Ovary (tissue), 9 donors: ENCODE data around the gene EVX2. TPM values are rescaled to one million over a fixed set of nuclear protein-coding genes. Genes with fewer than 3 reads are reported as not detected.

Experiments used
- DNase-seq, 5 donors: peaks; one replicate each; pipeline ENCODE4 v3.0.0-alpha.2; 2019 to 2020
- H3K27ac ChIP-seq, 2 donors: fragments of 200-600 bp; one replicate each; pipeline versions ENCODE4 v1.5.1 to v1.8.0; 2019 to 2022
- H3K27me3 ChIP-seq: fragments of 200-600 bp; one replicate; pipeline ENCODE4 v1.8.0; 2022
- H3K36me3 ChIP-seq: fragments of 200-600 bp; sonication (generic); one replicate; pipeline ENCODE4 v1.5.1; 2019
- H3K4me1 ChIP-seq: one replicate; pipeline ENCODE4 v1.8.1; 2013; ENCODE audit warnings: mild to moderate bottlenecking, moderate library complexity; ENCODE audit not compliant: insufficient read depth
- H3K4me3 ChIP-seq: fragments of 200-600 bp; sonication (generic); one replicate; pipeline ENCODE4 v1.5.1; 2017
- H3K9me3 ChIP-seq, 2 donors: fragments of 200-600 bp in 1 of 2; sonication (generic) in 1 of 2; one replicate each; pipeline versions ENCODE4 v1.5.1 to v1.8.1; 2013 to 2019; ENCODE audit warnings: mild to moderate bottlenecking in 1 of 2, moderate library complexity in 1 of 2
- EP300 ChIP-seq: sonication (generic); formaldehyde crosslinking; IDR thresholded peaks from one replicate; pipeline ENCODE4 v1.6.1; 2017; ENCODE audit warnings: antibody characterized with exemption
- POLR2A ChIP-seq: fragments of 450-650 bp; IDR thresholded peaks from one replicate; pipeline ENCODE4 v1.6.1; 2017; ENCODE audit warnings: antibody characterized with exemption, mild to moderate bottlenecking, moderate library complexity
- WGBS, 3 donors: extraction: QIAGEN DNeasy Blood & Tissue Kit in 1 of 3; methylation state at CpG; one replicate each; pipeline versions ENCODE4 v1.1.5 to v1.1.7; 2013 to 2017; 5-methylcytosine and 5-hydroxymethylcytosine counted together
- intact Hi-C, 4 donors: fragments of 100-400 bp; cut with DNase I; formaldehyde crosslinking; loops; one replicate each; pipeline versions ENCODE4 v1.11.0 to v1.15.1; 2022 to 2023
- polyA plus RNA-seq, 2 donors: library from polyadenylated mRNA; stranded (reverse); fragments of 200-250 nt in 1 of 2; fragments of 350-450 nt in 1 of 2; fragmentation: Illumina TruSeq in 1 of 2; extraction: RNeasy Lipid Tissue Mini Kit (QIAGEN cat#74804) in 1 of 2; gene quantifications; one replicate each; pipeline ENCODE4 v1.2.3, GENCODE V29; 2013 to 2014
- total RNA-seq, 7 donors: library from RNA; depleted of rRNA in 2 of 7; stranded (reverse); fragments of >200 nt in 2 of 7; fragmentation: NEBNext Ultra II Directional in 3 of 7; extraction: Animal tissue kit (Norgen Biotek cat#: 25700) in 3 of 7; gene quantifications; one replicate each; pipeline versions ENCODE4 v1.1.0 to v1.2.4, GENCODE V29; 2016 to 2023
- TF ChIP-seq, protein P1 (sequence below), 3 donors: fragments of 450-650 bp in 2 of 3; fragments of 200-600 bp in 1 of 3; IDR thresholded peaks; one replicate each; pipeline versions ENCODE4 v1.5.1 to v1.8.0; 2016 to 2022; ENCODE audit warnings: antibody characterized with exemption in 3 of 3, mild to moderate bottlenecking in 1 of 3
- donor health status: DM: no; HTN: no; CAD: no; lungs with moderate emphysema.
- donor health status: DM: no; HTN: no; CAD: no.
- donor health status: Bipolar disorder and iron deficiency.
- donor health status: DM: yes; HTN: yes; CAD: no.
- donor health status: DM: no; HTN: no; CAD: no.
- donor health status: DM: yes; HTN: yes; CAD: no.

The EVX2 gene
- total and polyA plus RNA-seq, 9 donors: not detected

DNA sequence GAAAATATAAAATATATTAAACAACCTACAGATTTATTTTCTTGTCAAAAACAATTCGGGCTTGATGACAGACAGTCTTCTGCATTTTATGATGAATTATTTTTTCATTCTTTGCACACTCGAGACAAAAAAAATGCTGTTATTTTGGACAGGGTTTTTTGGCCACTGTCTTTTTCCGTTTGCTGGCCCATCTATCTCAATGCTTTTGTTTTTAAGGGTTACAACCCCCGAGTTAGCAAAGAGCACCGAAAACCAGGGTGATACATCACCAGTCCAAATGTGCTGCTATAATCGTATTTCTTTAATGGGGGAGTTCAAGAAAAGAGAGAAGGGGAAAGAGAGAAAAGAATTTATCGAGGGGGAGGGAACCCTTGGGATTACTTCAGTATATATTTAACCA lies 7.7 kb downstream of the EVX2 start:
- intact Hi-C loops: loop anchor here in 1 of 4 donors (10.0 kb wide), 1 partner anchor 391 kb away; no protein-coding TSS in a partner anchor
- TF ChIP-seq EP300 (no peak), POLR2A (no peak)
- TF ChIP-seq, protein P1, sequence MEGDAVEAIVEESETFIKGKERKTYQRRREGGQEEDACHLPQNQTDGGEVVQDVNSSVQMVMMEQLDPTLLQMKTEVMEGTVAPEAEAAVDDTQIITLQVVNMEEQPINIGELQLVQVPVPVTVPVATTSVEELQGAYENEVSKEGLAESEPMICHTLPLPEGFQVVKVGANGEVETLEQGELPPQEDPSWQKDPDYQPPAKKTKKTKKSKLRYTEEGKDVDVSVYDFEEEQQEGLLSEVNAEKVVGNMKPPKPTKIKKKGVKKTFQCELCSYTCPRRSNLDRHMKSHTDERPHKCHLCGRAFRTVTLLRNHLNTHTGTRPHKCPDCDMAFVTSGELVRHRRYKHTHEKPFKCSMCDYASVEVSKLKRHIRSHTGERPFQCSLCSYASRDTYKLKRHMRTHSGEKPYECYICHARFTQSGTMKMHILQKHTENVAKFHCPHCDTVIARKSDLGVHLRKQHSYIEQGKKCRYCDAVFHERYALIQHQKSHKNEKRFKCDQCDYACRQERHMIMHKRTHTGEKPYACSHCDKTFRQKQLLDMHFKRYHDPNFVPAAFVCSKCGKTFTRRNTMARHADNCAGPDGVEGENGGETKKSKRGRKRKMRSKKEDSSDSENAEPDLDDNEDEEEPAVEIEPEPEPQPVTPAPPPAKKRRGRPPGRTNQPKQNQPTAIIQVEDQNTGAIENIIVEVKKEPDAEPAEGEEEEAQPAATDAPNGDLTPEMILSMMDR (IDR thresholded peaks at IDR 0.05): no peak
- WGBS, 3 donors: 14 to 21% (median 20%) methylated on average over 7 of the region's 7 CpGs
- Histone ChIP-seq H3K4me3 (no peak overlapping the region), H3K27me3 (peaks cover 13% of the 10 kb centered on the region), H3K9me3 (peaks cover 0 to 4% of the 10 kb centered on the region in 2 donors), H3K36me3 (no peaks in the 10 kb centered on the region), H3K4me1 (peaks cover 3% of the 10 kb centered on the region), H3K27ac (no peak overlapping the region)
- no peak for DNase-seq

DNA sequence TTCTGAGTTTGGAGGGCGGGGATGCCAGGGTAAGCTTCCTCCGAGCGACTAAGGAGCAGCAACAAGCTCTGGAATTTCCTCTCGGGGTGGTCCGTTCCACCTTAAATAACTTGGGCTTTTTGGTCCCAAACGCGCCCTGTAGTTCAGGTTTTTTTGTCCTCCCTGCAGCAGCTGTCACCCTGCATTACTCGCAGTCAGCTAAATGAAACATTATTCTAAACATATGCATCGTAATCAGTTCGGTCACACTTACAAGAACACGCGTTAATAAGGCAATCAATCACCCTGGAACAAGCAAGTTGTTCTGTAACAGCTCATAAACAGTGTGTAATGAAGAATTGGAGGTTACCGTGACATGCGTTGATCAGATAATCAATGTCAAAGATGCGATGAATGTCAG lies 8.3 kb downstream of the EVX2 start:
- TF ChIP-seq, protein P1 (IDR thresholded peaks at IDR 0.05): no peak
- TF ChIP-seq EP300 (no peak), POLR2A (no peak)
- no peak for DNase-seq
- WGBS, 3 donors: 12 to 14% (median 12%) methylated on average over 15 of the region's 15 CpGs
- intact Hi-C loops: loop anchor here in 1 of 4 donors (10.0 kb wide), 1 partner anchor 391 kb away; no protein-coding TSS in a partner anchor
- no peaks in the 10 kb centered on the region for H3K36me3 ChIP-seq
- H3K4me3 ChIP-seq: no peak overlapping the region
- H3K27ac ChIP-seq: no peak overlapping the region
- H3K4me1 ChIP-seq: peaks cover 1% of the 10 kb centered on the region
- no peaks in the 10 kb centered on the region for H3K9me3 ChIP-seq
- peaks cover 10% of the 10 kb centered on the region for H3K27me3 ChIP-seq

DNA sequence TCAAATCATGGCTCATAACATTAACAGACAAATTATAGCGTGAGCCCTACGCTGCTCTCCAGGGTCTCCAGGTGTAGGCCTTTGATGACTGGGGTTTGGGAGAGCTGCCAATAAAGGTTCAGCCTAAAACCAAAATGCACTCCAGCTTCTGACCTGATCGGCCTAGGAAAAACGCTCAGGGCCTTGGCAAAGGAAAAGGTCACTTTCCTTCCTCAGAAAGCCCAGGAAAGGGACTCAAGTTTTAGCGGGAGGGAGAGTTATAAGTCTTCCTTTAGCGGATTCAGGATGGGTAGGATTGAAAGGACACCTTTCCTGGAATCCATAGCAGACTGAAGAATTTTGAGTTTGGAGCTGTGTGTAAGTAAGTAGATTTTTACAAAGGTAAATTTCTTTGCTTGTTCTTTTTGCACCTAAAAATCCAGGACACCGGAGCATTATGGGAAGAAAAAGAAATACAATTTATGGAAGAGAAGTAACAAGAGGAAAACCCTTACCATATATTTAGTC lies 8.8 kb downstream of the EVX2 start:
- intact Hi-C loops: loop anchor here in 1 of 4 donors (10.0 kb wide), 1 partner anchor 390 kb away; no protein-coding TSS in a partner anchor
- Histone ChIP-seq H3K36me3 (no peaks in the 10 kb centered on the region), H3K4me3 (no peak overlapping the region), H3K27ac (no peak overlapping the region), H3K27me3 (peaks cover 9% of the 10 kb centered on the region), H3K9me3 (no peaks in the 10 kb centered on the region), H3K4me1 (no peaks in the 10 kb centered on the region)
- WGBS, 3 donors: 39 to 42% (median 42%) methylated on average over 7 of the region's 7 CpGs
- TF ChIP-seq POLR2A: no peak
- TF ChIP-seq EP300: no peak
- TF ChIP-seq, protein P1 (IDR thresholded peaks at IDR 0.05): no peak
- DNase-seq: no peak

DNA sequence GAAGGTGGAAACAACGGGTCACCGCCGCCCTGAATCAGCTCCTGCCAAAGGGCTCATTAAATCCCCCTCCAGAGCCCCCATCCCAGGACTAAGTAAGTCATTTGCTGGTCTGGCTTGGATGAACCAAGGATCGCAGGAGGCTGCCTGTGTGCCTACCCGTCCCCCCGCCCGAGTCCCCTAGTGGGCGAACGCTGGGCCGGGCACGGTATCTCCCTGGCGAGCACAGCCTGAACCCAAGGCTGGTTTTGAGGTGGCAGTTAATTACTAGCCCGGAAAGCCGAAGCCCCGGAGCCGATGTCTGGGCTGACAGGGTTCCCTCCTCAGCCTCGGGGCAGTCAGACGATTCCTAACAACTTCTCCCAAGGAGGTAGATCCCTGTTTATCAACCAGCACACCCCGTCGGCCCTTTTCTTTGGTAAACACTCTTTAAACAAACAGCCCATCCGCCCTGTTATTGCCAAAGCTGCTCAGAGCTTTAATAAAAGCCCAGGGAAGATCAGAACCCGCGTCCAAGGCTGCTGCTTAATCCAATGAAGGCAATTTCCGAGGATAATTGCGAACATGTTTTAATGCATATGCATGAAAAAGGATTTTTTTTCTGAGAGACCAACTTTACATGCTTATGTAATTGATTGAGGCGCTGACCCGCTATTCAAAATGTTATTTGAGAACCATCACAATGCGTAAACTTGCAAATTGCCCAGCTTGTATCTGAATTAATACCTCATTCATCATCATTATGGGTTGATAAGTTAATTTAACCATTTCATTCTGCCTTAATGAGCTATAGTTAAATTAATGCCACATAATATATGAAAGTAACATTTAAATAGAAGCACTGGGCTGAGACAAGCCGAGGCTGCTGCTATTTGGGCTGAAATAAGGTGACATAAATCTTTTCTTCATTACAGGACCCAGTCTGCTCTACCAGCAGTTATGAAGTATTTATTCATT lies 10.5 kb downstream of the EVX2 start:
- Histone ChIP-seq H3K36me3 (no peaks in the 10 kb centered on the region), H3K27me3 (peaks cover 6% of the 10 kb centered on the region), H3K27ac (no peak overlapping the region), H3K4me3 (no peak overlapping the region), H3K9me3 (no peaks in the 10 kb centered on the region), H3K4me1 (no peaks in the 10 kb centered on the region)
- intact Hi-C loops: loop anchor here in 1 of 4 donors (10.0 kb wide), 1 partner anchor 388 kb away; no protein-coding TSS in a partner anchor
- DNase-seq: no peak
- TF ChIP-seq EP300: no peak
- TF ChIP-seq, protein P1 (IDR thresholded peaks at IDR 0.05): no peak
- no peak for TF ChIP-seq POLR2A
- 9 to 12% (median 9%) methylated on average over 29 of the region's 29 CpGs for WGBS, 3 donors
